ENCODE data around the gene PPP1R14B. TPM values are rescaled to one million over a fixed set of nuclear protein-coding genes. Genes with fewer than 3 reads are reported as not detected.

PPP1R14B gene
- total RNA-seq, 2 donors from 2014 or later, result 87.7 to 112 TPM

DNA sequence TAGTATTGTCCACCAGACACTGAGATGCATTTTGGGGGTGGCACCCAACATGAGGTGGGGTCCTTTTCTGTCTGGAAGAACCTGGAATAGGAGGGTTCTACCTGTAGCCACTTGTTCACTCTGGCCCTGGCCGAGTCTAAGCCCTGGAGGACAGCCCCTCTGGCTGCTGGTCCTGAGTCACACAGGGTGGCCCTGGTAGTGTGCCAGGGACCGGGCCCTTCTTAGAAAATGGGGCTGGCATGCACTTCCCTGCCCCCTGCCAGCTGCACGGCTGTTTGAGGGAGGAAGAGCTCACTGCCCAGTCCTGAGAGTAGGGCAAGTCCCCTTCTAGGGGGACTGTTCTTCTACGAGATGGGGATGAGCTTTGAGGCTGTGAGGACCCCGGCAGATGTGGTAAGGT, 6.7 kb upstream of the PPP1R14B start:
- DNase-seq (peak in 1 of 4 donors; percentile 52), ATAC-seq (no peak)
- peaks cover 24% of the 10 kb centered on the region for H3K4me1 ChIP-seq
- TF ChIP-seq CTCF (IDR thresholded peaks at IDR 0.05) (no peak), POLR2A (IDR thresholded peaks at IDR 0.05) (no peak)
- H3K4me3 ChIP-seq, result no peak overlapping the region
- 55 to 74% methylated on average over 3 to 5 of the region's 5 CpGs for WGBS, 2 donors
- H3K9me3 ChIP-seq, result no peaks in the 10 kb centered on the region
- H3K36me3 ChIP-seq (replicated peaks in 1 of 2; ENCODE audit: insufficient read depth in 1 of 2, low read depth in 2 of 2), result no peaks in the 10 kb centered on the region
- intact Hi-C loops (cut with DNase I), result no loop called here
- H3K27me3 ChIP-seq, result no peaks in the 10 kb centered on the region
- H3K27ac ChIP-seq, result no peak overlapping the region

DNA sequence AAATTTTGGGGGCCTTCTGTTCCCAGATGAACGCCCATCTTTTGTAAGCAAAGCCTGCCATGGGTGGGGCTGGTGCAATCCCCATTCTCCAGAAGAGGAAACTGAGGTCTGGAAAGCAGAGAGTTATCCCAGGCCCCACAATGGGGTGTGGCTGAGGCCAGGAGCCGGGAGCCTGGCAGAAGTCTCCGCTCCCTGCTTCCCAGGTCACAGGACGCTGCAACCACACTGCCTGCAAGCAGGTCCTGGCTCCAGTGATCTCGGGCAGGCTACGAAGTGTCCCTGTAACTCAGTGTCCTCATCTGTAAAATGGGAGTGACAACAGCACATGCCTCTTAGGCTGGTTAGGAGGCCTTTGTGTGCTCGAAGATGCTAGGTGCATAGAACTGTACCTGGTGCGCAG, 6.3 kb upstream of the PPP1R14B start:
- ATAC-seq (no peak), DNase-seq (no peak)
- TF ChIP-seq POLR2A (IDR thresholded peaks at IDR 0.05), result no peak
- no peak for TF ChIP-seq CTCF (IDR thresholded peaks at IDR 0.05)
- H3K27me3 ChIP-seq, result no peaks in the 10 kb centered on the region
- no peak overlapping the region for H3K4me3 ChIP-seq
- no peaks in the 10 kb centered on the region for H3K9me3 ChIP-seq
- no peak overlapping the region for H3K27ac ChIP-seq
- 77 to 86% methylated on average over 7 to 8 of the region's 8 CpGs for WGBS, 2 donors
- peaks cover 24% of the 10 kb centered on the region for H3K4me1 ChIP-seq
- intact Hi-C loops (cut with DNase I), result no loop called here
- H3K36me3 ChIP-seq (replicated peaks in 1 of 2; ENCODE audit: insufficient read depth in 1 of 2, low read depth in 2 of 2), result no peaks in the 10 kb centered on the region

DNA sequence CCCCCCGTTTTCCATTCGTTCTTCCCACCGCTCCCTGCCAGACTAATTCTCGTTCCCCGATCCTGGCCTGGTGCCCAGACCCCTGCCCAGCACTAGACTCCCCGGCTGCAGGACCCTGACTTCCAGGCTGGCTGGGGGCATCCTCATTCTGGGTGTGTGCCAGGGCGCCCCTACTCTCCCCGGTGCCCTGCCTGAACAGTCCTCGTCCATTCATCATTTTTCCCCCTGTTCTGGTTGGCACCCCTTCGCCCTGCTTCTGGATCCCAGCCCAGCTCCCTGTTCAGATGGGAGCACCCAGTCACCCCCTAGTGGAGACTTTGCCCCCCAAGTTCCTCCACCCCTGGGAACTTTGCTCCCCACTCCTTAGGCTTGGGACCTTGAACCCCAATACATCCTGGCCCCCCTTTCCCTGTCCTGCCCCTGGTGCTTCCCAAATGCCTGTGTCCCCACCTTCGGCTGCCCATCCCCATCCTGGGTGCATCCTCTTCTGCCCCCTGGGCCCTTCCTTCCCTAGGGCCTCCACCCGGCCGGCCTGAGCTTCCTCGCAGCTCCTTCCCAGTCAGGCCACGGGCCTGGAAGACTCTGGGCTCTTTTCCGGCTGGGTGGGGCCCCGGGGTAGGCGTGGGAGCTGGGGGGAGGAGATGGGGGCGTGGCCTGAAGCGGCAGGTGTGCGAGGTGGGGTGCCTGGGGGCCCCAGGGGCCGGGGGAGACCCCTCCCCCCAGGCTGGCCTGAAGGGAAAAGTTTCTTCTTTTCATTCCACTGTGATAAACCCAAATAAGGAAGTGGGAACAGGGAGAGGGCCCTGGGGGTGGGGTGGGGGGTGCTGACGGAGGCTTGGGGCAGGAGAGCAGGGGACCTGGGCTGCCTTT, 5.5 kb upstream of the PPP1R14B start:
- Histone ChIP-seq H3K36me3 (replicated peaks in 1 of 2; ENCODE audit: insufficient read depth in 1 of 2, low read depth in 2 of 2) (no peaks in the 10 kb centered on the region), H3K27ac (peak overlapping the region in 2 of 4 donors; percentile 25 to 67), H3K4me1 (peaks cover 31% of the 10 kb centered on the region), H3K9me3 (no peaks in the 10 kb centered on the region), H3K27me3 (no peaks in the 10 kb centered on the region), H3K4me3 (peak overlapping the region; percentile 29 to 62)
- TF ChIP-seq CTCF (IDR thresholded peaks at IDR 0.05) (peak in 4 of 7 experiments; percentile 10 to 40 (median 27)), POLR2A (IDR thresholded peaks at IDR 0.05) (peak in 2 of 3 donors; percentile 24 to 30)
- ATAC-seq, result peak; percentile 29
- intact Hi-C loops (cut with DNase I), result no loop called here
- DNase-seq, result peak; percentile 47 to 60 (median 55)
- WGBS, 2 donors, result 3 to 5% methylated on average over 14 to 23 of the region's 23 CpGs

- H3K27ac ChIP-seq, result peak overlapping the region in 3 of 4 donors; percentile 25 to 67 (median 48)
- H3K27me3 ChIP-seq, result no peaks in the 10 kb centered on the region
- no peak for ATAC-seq
- H3K4me1 ChIP-seq, result peaks cover 35% of the 10 kb centered on the region
- intact Hi-C loops (cut with DNase I), result no loop called here
- no peaks in the 10 kb centered on the region for H3K36me3 ChIP-seq (replicated peaks in 1 of 2; ENCODE audit: insufficient read depth in 1 of 2, low read depth in 2 of 2)
- peak overlapping the region; percentile 29 to 62 for H3K4me3 ChIP-seq
- TF ChIP-seq POLR2A (IDR thresholded peaks at IDR 0.05), result no peak
- TF ChIP-seq CTCF (IDR thresholded peaks at IDR 0.05), result no peak
- DNase-seq, result no peak
- 0% methylated on average over 8 to 18 of the region's 18 CpGs for WGBS, 2 donors
- H3K9me3 ChIP-seq, result no peaks in the 10 kb centered on the region
Observed at GRCh38 chr11:64251753-64252002, 4.9 kb upstream of the PPP1R14B start.
